Measurements from ENCODE around the gene CHCHD6. TPM values are rescaled to one million over a fixed set of nuclear protein-coding genes. Genes with fewer than 3 reads are reported as not detected.
A peak's percentile ranks its signal among the peaks of the same experiment; 100 is the strongest.

CHCHD6 gene
- total RNA-seq, 1 donor: 10.9 TPM

- H3K4me3 ChIP-seq (ENCODE audit: insufficient read depth, low read length): no peak overlapping the region
- DNase-seq (ENCODE audit: insufficient read length, low spot score, missing footprints): no peak
- H4K20me1 ChIP-seq (ENCODE audit: insufficient read depth, low read length): no peaks in the 10 kb centered on the region
- no peak for TF ChIP-seq CTCF (IDR thresholded peaks at IDR 0.05; ENCODE audit: extremely low read depth, low read depth, low read length)
- peaks cover 49% of the 10 kb centered on the region for H3K4me1 ChIP-seq (ENCODE audit: insufficient read depth, low read length)
- no peak overlapping the region for H2AFZ ChIP-seq (ENCODE audit: low read length)
- H3K79me2 ChIP-seq (ENCODE audit: insufficient read depth, low read length): no peaks in the 10 kb centered on the region
- H3K4me2 ChIP-seq (ENCODE audit: insufficient read depth, low read length): no peak overlapping the region
- H3K36me3 ChIP-seq (ENCODE audit: insufficient read depth, low read length): no peaks in the 10 kb centered on the region
- H3K27ac ChIP-seq (ENCODE audit: low read depth, low read length): no peak overlapping the region
- H3K27me3 ChIP-seq (ENCODE audit: insufficient read depth, low read length): no peaks in the 10 kb centered on the region
- H3K9me3 ChIP-seq (ENCODE audit: low read depth, low read length): no peaks in the 10 kb centered on the region
Measured at GRCh38 chr3:126928921-126929474, 225.0 kb downstream of the CHCHD6 start.

DNA sequence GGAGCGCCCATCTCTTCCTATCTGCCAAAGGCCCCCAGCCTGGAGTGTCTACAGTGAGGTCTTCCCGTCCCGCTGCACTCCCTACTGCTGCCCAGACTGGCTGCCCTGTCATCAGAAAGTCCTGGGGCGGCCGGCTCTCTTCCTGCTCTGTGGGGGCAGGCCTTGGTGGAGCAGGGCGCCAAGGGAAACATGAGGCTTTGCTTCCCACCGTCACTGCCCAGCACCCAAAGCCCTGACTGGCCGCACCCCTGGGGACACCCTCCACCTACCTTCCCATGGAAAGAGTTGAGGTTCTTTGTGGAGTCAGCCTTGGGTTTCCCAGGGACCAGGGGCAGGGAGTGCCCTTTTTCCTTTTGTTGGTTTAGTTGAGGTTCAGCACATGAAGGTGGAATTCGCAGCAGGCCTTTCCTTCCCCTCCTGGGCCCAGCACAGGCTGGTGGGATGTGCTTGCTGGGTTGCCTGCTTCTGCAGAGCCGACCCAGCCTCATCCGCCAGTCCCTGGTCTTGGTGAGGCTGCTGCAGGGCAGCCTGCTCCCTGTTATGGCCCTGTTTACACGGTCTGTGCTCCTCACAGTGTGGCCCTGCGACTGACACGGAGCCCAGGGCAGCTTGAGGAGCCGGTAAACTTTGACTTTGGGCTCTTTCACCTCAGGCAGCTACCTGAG, 227.0 kb downstream of the CHCHD6 start:
- no peak for DNase-seq (ENCODE audit: insufficient read length, low spot score, missing footprints)
- Histone ChIP-seq H3K4me2 (ENCODE audit: insufficient read depth, low read length) (no peak overlapping the region), H3K27me3 (ENCODE audit: insufficient read depth, low read length) (no peaks in the 10 kb centered on the region), H3K79me2 (ENCODE audit: insufficient read depth, low read length) (no peaks in the 10 kb centered on the region), H3K9me3 (ENCODE audit: low read depth, low read length) (no peaks in the 10 kb centered on the region), H4K20me1 (ENCODE audit: insufficient read depth, low read length) (no peaks in the 10 kb centered on the region), H3K4me3 (ENCODE audit: insufficient read depth, low read length) (no peak overlapping the region), H3K36me3 (ENCODE audit: insufficient read depth, low read length) (no peaks in the 10 kb centered on the region), H2AFZ (ENCODE audit: low read length) (no peak overlapping the region), H3K4me1 (ENCODE audit: insufficient read depth, low read length) (peaks cover 34% of the 10 kb centered on the region), H3K27ac (ENCODE audit: low read depth, low read length) (no peak overlapping the region)
- no peak for TF ChIP-seq CTCF (IDR thresholded peaks at IDR 0.05; ENCODE audit: extremely low read depth, low read depth, low read length)

DNA sequence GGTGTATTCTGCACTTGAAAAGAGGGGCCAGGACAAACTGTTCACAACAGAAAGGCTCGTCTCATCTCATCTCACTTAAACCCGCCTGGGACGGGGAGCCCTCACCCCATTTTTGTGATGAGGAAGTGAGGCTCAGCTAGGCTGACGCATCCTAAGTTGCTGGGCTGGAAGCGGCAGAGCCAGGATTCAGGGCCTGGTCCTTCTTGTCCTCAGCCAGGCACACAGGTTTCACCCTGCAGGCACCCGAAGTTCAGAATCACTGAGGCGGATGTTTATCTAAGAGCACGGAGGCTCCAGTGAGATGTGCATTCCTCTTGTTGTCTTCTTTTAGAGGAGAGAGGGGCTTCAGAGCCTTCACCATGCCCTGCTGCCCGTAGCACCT, 227.8 kb downstream of the CHCHD6 start:
- Histone ChIP-seq H3K4me2 (ENCODE audit: insufficient read depth, low read length) (peak overlapping the region; percentile 29), H3K36me3 (ENCODE audit: insufficient read depth, low read length) (no peaks in the 10 kb centered on the region), H3K79me2 (ENCODE audit: insufficient read depth, low read length) (no peaks in the 10 kb centered on the region), H2AFZ (ENCODE audit: low read length) (no peak overlapping the region), H3K4me1 (ENCODE audit: insufficient read depth, low read length) (peaks cover 27% of the 10 kb centered on the region), H3K27ac (ENCODE audit: low read depth, low read length) (peak overlapping the region; percentile 50), H3K4me3 (ENCODE audit: insufficient read depth, low read length) (no peak overlapping the region), H3K27me3 (ENCODE audit: insufficient read depth, low read length) (no peaks in the 10 kb centered on the region), H3K9me3 (ENCODE audit: low read depth, low read length) (no peaks in the 10 kb centered on the region), H4K20me1 (ENCODE audit: insufficient read depth, low read length) (no peaks in the 10 kb centered on the region)
- no peak for TF ChIP-seq CTCF (IDR thresholded peaks at IDR 0.05; ENCODE audit: extremely low read depth, low read depth, low read length)
- DNase-seq (ENCODE audit: insufficient read length, low spot score, missing footprints): no peak

DNA sequence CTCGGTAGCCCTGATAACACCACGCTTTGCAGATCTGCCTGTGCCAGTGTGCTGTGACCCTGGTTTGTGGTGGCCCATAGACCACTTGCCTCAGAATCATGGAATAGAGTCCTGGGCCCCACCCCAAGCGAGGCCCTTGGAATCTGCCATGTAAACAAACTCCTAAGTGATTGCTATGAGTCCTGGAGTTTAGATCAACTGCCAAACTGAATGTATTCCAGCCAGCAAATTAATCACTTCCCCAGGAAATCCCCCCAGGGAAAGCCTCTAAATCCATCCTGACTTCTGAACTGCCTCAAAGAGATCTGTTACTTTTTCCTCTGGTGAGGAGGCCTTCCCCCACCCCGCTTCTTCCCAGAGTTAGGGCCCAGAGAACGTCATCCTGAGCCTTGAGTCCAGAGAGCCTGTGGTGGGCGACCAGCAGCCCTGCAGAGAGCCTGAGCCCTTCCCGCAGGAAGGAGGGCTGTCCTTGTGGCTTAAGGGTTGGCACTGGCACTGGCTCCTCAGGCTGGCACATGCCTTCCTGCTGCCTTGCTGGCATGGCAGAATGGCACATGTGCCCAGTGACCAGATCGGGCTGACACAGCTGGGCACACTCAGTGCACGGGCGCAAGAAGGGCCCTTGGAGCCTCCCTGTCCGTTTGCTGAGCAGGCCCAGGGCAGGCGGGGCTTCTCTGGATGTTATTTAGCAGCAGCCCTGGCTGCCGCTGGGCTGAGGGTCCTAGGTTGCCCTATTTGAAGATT, 228.3 kb downstream of the CHCHD6 start:
- H3K9me3 ChIP-seq (ENCODE audit: low read depth, low read length): no peaks in the 10 kb centered on the region
- no peak overlapping the region for H2AFZ ChIP-seq (ENCODE audit: low read length)
- peak overlapping the region; percentile 29 for H3K4me2 ChIP-seq (ENCODE audit: insufficient read depth, low read length)
- TF ChIP-seq CTCF (IDR thresholded peaks at IDR 0.05; ENCODE audit: extremely low read depth, low read depth, low read length): no peak
- H3K27ac ChIP-seq (ENCODE audit: low read depth, low read length): peak overlapping the region; percentile 50
- H3K79me2 ChIP-seq (ENCODE audit: insufficient read depth, low read length): no peaks in the 10 kb centered on the region
- no peaks in the 10 kb centered on the region for H3K36me3 ChIP-seq (ENCODE audit: insufficient read depth, low read length)
- H3K27me3 ChIP-seq (ENCODE audit: insufficient read depth, low read length): no peaks in the 10 kb centered on the region
- no peaks in the 10 kb centered on the region for H4K20me1 ChIP-seq (ENCODE audit: insufficient read depth, low read length)
- peaks cover 26% of the 10 kb centered on the region for H3K4me1 ChIP-seq (ENCODE audit: insufficient read depth, low read length)
- DNase-seq (ENCODE audit: insufficient read length, low spot score, missing footprints): peak; percentile 92
- no peak overlapping the region for H3K4me3 ChIP-seq (ENCODE audit: insufficient read depth, low read length)
